HEK293T (cell line): Measurements from ENCODE around the gene IMP3.

Source experiments
- ARNT ChIP-seq: fragments of 450-650 bp; IDR thresholded peaks from 2 replicates; pipeline ENCODE4 v1.6.1; 2017; ENCODE audit warnings: mild to moderate bottlenecking
- ELF4 ChIP-seq: fragments of 450-650 bp; IDR thresholded peaks from 2 replicates; pipeline ENCODE4 v1.6.1; 2017; ENCODE audit warnings: antibody characterized with exemption
- FOXA1 ChIP-seq: fragments of 450-650 bp; IDR thresholded peaks from 2 replicates; pipeline ENCODE4 v1.6.1; 2016; ENCODE audit warnings: mild to moderate bottlenecking
- FOXM1 ChIP-seq: fragments of 450-650 bp; IDR thresholded peaks from 2 replicates; pipeline ENCODE4 v1.6.1; 2017; ENCODE audit warnings: mild to moderate bottlenecking, borderline replicate concordance
- HDGF ChIP-seq: fragments of 450-650 bp; IDR thresholded peaks from 2 replicates; pipeline ENCODE4 v1.6.1; 2017; ENCODE audit warnings: antibody characterized with exemption, borderline replicate concordance
- L3MBTL2 ChIP-seq: fragments of 450-650 bp; conservative IDR thresholded peaks from 2 replicates; pipeline ENCODE4 v1.6.1; 2016; ENCODE audit warnings: mild to moderate bottlenecking
- PKNOX1 ChIP-seq: fragments of 450-650 bp; IDR thresholded peaks from 2 replicates; pipeline ENCODE4 v1.6.1; 2016
- SP1 ChIP-seq: fragments of 450-650 bp; IDR thresholded peaks from 2 replicates; pipeline ENCODE4 v1.6.1; 2017
- SUZ12 ChIP-seq: fragments of 450-650 bp; IDR thresholded peaks from 2 replicates; pipeline ENCODE4 v1.6.1; 2016; ENCODE audit warnings: mild to moderate bottlenecking
- ZNF384 ChIP-seq: fragments of 450-650 bp; IDR thresholded peaks from 2 replicates; pipeline ENCODE4 v1.6.1; 2016

DNA sequence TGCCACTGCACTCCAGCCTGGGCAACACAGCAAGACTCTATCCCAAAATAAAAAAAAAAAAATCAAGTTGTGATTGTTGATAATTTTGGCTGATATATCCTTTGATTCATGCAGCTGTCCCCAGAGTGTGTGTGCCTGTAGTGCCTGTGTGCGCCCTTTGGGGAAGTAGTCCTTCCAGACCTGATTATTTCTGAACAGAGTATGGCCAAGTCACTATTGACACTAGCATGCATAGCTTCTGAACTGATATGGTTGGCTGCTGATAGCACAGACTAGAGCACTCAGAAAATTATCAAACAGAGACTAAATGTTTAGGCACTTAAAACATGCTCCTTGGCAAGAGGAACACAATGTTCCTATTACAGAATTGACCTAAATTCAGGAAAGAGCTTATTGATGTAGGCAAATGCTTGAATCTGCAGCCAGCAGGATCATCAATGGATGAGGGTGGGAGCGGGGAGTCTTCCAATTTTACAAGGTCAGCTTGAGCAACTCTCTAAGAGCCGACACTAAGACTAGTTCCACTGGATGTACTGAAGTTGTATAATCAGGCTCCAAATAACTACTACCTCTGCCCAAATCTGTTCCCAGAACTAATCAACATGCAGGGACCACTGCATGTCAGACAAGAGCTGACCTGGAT lies 43.2 kb downstream of the IMP3 start:
- TF ChIP-seq SUZ12: no peak
- TF ChIP-seq ARNT: no peak
- TF ChIP-seq FOXM1: no peak
- no peak for TF ChIP-seq SP1
- TF ChIP-seq ZNF384: no peak
- TF ChIP-seq L3MBTL2: no peak
- no peak for TF ChIP-seq HDGF
- no peak for TF ChIP-seq FOXA1
- TF ChIP-seq PKNOX1: no peak
- no peak for TF ChIP-seq ELF4
